Measurements from ENCODE around the gene PRKCE.

GRCh38 chr2:45745231-45745630, 93.8 kb downstream of the PRKCE start:
- TF ChIP-seq YY1 (IDR thresholded peaks at IDR 0.05; ENCODE audit: insufficient read depth, insufficient read length) (no peak), ZNF274 (IDR thresholded peaks at IDR 0.05; ENCODE audit: low read depth, low read length) (no peak), SUZ12 (IDR thresholded peaks at IDR 0.05; ENCODE audit: extremely low read depth, insufficient read depth, insufficient read length) (no peak)

All from NT2/D1 (cell line).